Measurements from ENCODE around the gene KIR3DL3.
"Not testable (repeated sequence)": the region's sequence is repeated elsewhere in the genome, so short reads cannot be mapped to it uniquely, and the experiment has no call there.

GRCh38 chr19:54769646-54770045, 45.4 kb downstream of the KIR3DL3 start, which contains the start of gene KIR2DL1:
- TF ChIP-seq POLR2A, CTCF (IDR thresholded peaks at IDR 0.05): not testable (repeated sequence)
